WTC11 (cell line): ENCODE results near the gene RGS14.

Source experiments
- JUN ChIP-seq: sonication (generic); formaldehyde crosslinking; IDR thresholded peaks from 2 replicates; pipeline ENCODE4 v1.8.0; 2023; ENCODE audit warnings: mild to moderate bottlenecking, missing genetic modification reagents
- NFYB ChIP-seq: sonication (generic); formaldehyde crosslinking; conservative IDR thresholded peaks from 2 replicates; pipeline ENCODE4 v1.8.0; 2022; ENCODE audit warnings: low read depth, missing genetic modification reagents
- SMAD4 ChIP-seq: sonication (generic); formaldehyde crosslinking; IDR thresholded peaks from 2 replicates; pipeline ENCODE4 v1.8.0; 2022; ENCODE audit warnings: mild to moderate bottlenecking, missing genetic modification reagents
- TCF7 ChIP-seq: sonication (generic); formaldehyde crosslinking; IDR thresholded peaks from 2 replicates; pipeline ENCODE4 v1.8.0; 2022; ENCODE audit warnings: mild to moderate bottlenecking, low read depth, missing genetic modification reagents, moderate library complexity
- TF ChIP-seq, protein P1 (sequence below): sonication (generic); formaldehyde crosslinking; IDR thresholded peaks from 2 replicates; pipeline ENCODE4 v1.8.1; 2023; ENCODE audit warnings: mild to moderate bottlenecking, missing genetic modification reagents, moderate library complexity
- TF ChIP-seq, protein P2 (sequence below): sonication (generic); formaldehyde crosslinking; IDR thresholded peaks from 2 replicates; pipeline ENCODE4 v1.8.1; 2022; ENCODE audit warnings: low read depth, mild to moderate bottlenecking, moderate library complexity, missing genetic modification reagents, borderline replicate concordance

DNA sequence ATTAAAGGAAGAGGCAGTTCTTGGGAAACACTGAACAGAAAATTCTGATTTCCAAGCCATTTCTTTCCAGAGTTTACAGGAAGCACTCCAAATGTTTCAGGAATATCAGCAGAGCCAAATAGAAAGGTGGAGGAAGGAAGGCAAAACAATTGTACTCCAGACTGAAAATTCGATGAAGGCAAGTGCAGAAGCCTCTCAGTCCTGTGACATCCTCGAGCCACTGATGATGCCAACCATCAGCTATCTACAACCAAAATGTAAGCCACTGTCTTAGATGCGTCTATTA, 8.4 kb upstream of the RGS14 start:
- TF ChIP-seq TCF7: no peak
- TF ChIP-seq JUN: no peak
- TF ChIP-seq, protein P1, sequence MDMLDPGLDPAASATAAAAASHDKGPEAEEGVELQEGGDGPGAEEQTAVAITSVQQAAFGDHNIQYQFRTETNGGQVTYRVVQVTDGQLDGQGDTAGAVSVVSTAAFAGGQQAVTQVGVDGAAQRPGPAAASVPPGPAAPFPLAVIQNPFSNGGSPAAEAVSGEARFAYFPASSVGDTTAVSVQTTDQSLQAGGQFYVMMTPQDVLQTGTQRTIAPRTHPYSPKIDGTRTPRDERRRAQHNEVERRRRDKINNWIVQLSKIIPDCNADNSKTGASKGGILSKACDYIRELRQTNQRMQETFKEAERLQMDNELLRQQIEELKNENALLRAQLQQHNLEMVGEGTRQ (CRISPR knock-in tag): no peak
- TF ChIP-seq NFYB: no peak
- TF ChIP-seq SMAD4 (CRISPR knock-in tag): no peak
- TF ChIP-seq, protein P2, sequence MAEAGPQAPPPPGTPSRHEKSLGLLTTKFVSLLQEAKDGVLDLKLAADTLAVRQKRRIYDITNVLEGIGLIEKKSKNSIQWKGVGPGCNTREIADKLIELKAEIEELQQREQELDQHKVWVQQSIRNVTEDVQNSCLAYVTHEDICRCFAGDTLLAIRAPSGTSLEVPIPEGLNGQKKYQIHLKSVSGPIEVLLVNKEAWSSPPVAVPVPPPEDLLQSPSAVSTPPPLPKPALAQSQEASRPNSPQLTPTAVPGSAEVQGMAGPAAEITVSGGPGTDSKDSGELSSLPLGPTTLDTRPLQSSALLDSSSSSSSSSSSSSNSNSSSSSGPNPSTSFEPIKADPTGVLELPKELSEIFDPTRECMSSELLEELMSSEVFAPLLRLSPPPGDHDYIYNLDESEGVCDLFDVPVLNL (CRISPR knock-in tag): no peak
